Neural progenitor cell (in vitro differentiated cells): ENCODE measurements around the gene TTLL9. TPM values are rescaled to one million over a fixed set of nuclear protein-coding genes. Genes with fewer than 3 reads are reported as not detected.

Experiments
- DNase-seq: peaks from one replicate; pipeline ENCODE4 v3.0.0-alpha.2; 2016; ENCODE audit warnings: low spot score
- H2AFZ ChIP-seq: fragments of 200-600 bp; sonication (generic); replicated peaks from 2 replicates; pipeline ENCODE4 v1.6.1; 2016; ENCODE audit warnings: antibody characterized with exemption
- H3F3A ChIP-seq: fragments of 200-600 bp; sonication (generic); 2 replicates; pipeline ENCODE4 v1.6.1; 2016; ENCODE audit warnings: antibody characterized with exemption, low read depth
- H3K27ac ChIP-seq: fragments of 200-600 bp; sonication (generic); 2 replicates; pipeline ENCODE4 v1.5.1; 2016; ENCODE audit warnings: mild to moderate bottlenecking
- H3K27me3 ChIP-seq: fragments of 200-600 bp; sonication (generic); 2 replicates; pipeline ENCODE4 v1.6.1; 2016; ENCODE audit warnings: mild to moderate bottlenecking, moderate library complexity
- H3K36me3 ChIP-seq: fragments of 200-600 bp; sonication (generic); 2 replicates; pipeline ENCODE4 v1.5.1; 2016
- H3K4me1 ChIP-seq: fragments of 200-600 bp; sonication (generic); 2 replicates; pipeline ENCODE4 v1.6.1; 2016; ENCODE audit warnings: mixed run types
- H3K4me2 ChIP-seq: fragments of 200-600 bp; sonication (generic); 2 replicates; pipeline ENCODE4 v1.6.1; 2016
- H3K4me3 ChIP-seq: fragments of 200-600 bp; sonication (generic); 2 replicates; pipeline ENCODE4 v1.5.1; 2016
- H3K79me2 ChIP-seq: fragments of 200-600 bp; sonication (generic); 2 replicates; pipeline ENCODE4 v1.6.1; 2016; ENCODE audit warnings: low read depth
- H3K9ac ChIP-seq: fragments of 200-600 bp; sonication (generic); 2 replicates; pipeline ENCODE4 v1.6.1; 2016
- H3K9me3 ChIP-seq: fragments of 200-600 bp; sonication (generic); 2 replicates; pipeline ENCODE4 v1.5.1; 2016; ENCODE audit warnings: low read depth
- H4K20me1 ChIP-seq: fragments of 200-600 bp; sonication (generic); 2 replicates; pipeline ENCODE4 v1.6.1; 2016; ENCODE audit warnings: low read depth
- H3K27ac Mint-ChIP-seq: 3 replicates; pipeline ENCODE4 v1.8.0; 2021; ENCODE audit warnings: mixed read lengths
- H3K27me3 Mint-ChIP-seq: 2 replicates; pipeline ENCODE4 v1.8.0; 2022; ENCODE audit warnings: low read depth, mild to moderate bottlenecking, inconsistent platforms, moderate library complexity, mixed read lengths; ENCODE audit not compliant: insufficient read depth
- H3K36me3 Mint-ChIP-seq: 3 replicates; pipeline ENCODE4 v1.8.0; 2021; ENCODE audit warnings: mixed read lengths
- H3K4me1 Mint-ChIP-seq: 3 replicates; pipeline ENCODE4 v1.8.0; 2021; ENCODE audit warnings: mixed read lengths
- H3K4me3 Mint-ChIP-seq: 3 replicates; pipeline ENCODE4 v1.8.0; 2021; ENCODE audit warnings: mild to moderate bottlenecking, moderate library complexity, mixed read lengths
- H3K9me3 Mint-ChIP-seq: 3 replicates; pipeline ENCODE4 v1.8.0; 2020; ENCODE audit warnings: mixed read lengths
- EZH2 ChIP-seq: fragments of 200-600 bp; sonication (generic); IDR thresholded peaks from 2 replicates; pipeline ENCODE4 v1.6.1; 2017; ENCODE audit warnings: antibody characterized with exemption, mild to moderate bottlenecking, moderate library complexity
- EZH2phosphoT487 ChIP-seq: fragments of 200-600 bp; sonication (generic); IDR thresholded peaks from 2 replicates; pipeline ENCODE4 v1.6.1; 2017; ENCODE audit warnings: antibody characterized with exemption
- total RNA-seq: library from RNA; depleted of rRNA; stranded (reverse); fragments of >200 nt; gene quantifications from 2 replicates; pipeline ENCODE4 v1.2.3, GENCODE V29; 2015; ENCODE audit warnings: low replicate concordance
- TF ChIP-seq, protein P1 (sequence below): fragments of 200-600 bp; sonication (generic); IDR thresholded peaks from 2 replicates; pipeline ENCODE4 v1.5.1; 2017; ENCODE audit warnings: antibody characterized with exemption, mild to moderate bottlenecking

TTLL9 gene
- total RNA-seq, 1 donor from 2014 or later: not detected

DNA sequence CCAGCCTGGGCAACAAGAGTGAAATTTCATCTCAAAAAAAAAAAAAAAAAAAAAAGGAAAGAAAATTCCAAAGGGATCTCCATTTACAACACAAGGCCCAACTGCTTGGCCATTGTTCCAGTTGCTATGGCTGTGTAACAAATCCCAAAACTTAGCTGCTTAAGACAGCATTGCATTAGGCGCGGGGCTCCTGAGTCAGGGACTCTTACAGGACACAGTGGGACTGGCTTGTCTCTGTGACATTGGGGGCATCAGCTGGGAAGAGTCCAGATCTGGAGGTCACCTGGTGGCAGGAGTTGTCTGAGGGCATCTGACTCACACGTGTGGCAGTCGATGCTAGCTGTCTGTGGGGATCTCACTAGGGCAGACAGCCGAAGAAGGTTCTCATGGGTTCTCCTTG is 35.6 kb downstream of the TTLL9 start:
- H3K27me3 Mint-ChIP-seq: peaks cover 5% of the 10 kb centered on the region
- TF ChIP-seq, protein P1, sequence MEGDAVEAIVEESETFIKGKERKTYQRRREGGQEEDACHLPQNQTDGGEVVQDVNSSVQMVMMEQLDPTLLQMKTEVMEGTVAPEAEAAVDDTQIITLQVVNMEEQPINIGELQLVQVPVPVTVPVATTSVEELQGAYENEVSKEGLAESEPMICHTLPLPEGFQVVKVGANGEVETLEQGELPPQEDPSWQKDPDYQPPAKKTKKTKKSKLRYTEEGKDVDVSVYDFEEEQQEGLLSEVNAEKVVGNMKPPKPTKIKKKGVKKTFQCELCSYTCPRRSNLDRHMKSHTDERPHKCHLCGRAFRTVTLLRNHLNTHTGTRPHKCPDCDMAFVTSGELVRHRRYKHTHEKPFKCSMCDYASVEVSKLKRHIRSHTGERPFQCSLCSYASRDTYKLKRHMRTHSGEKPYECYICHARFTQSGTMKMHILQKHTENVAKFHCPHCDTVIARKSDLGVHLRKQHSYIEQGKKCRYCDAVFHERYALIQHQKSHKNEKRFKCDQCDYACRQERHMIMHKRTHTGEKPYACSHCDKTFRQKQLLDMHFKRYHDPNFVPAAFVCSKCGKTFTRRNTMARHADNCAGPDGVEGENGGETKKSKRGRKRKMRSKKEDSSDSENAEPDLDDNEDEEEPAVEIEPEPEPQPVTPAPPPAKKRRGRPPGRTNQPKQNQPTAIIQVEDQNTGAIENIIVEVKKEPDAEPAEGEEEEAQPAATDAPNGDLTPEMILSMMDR: no peak
- TF ChIP-seq EZH2phosphoT487 (no peak), EZH2 (no peak)
- Histone ChIP-seq H3K36me3 (no peaks in the 10 kb centered on the region), H3F3A (peaks cover 4% of the 10 kb centered on the region), H4K20me1 (no peaks in the 10 kb centered on the region), H2AFZ (no peak overlapping the region), H3K9me3 (no peaks in the 10 kb centered on the region), H3K79me2 (no peaks in the 10 kb centered on the region), H3K27ac (no peak overlapping the region), H3K27me3 (no peaks in the 10 kb centered on the region), H3K4me3 (no peak overlapping the region), H3K4me2 (no peak overlapping the region), H3K4me1 (peaks cover 1% of the 10 kb centered on the region), H3K9ac (no peak overlapping the region)
- no peaks in the 10 kb centered on the region for H3K36me3 Mint-ChIP-seq
- no peaks in the 10 kb centered on the region for H3K9me3 Mint-ChIP-seq
- DNase-seq: peak; percentile 32
- H3K27ac Mint-ChIP-seq: no peak overlapping the region
- H3K4me3 Mint-ChIP-seq: no peak overlapping the region
- H3K4me1 Mint-ChIP-seq: no peaks in the 10 kb centered on the region

DNA sequence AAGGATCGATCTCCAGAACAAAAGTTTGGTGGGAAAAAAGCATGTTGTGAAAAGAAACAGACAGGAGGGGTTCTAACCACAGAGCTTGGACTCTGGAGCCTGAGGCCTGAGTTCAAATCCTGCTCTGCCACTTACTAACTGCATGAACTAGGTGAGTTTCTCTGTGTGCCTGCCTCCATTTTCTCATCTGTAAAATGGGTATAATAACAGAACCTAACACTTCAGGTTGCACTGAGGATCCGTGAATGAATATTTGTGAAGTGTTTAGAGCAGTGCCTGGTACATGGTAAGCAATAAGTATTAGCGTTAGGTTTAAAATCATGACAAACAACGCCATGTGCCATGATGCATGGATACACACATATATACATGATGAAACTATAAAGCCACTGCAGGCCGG is 36.6 kb downstream of the TTLL9 start:
- H3K4me3 ChIP-seq: no peak overlapping the region
- no peak overlapping the region for H3K4me3 Mint-ChIP-seq
- no peaks in the 10 kb centered on the region for H3K36me3 ChIP-seq
- no peak overlapping the region for H3K27ac ChIP-seq
- H3K9ac ChIP-seq: no peak overlapping the region
- H3K4me1 Mint-ChIP-seq: no peaks in the 10 kb centered on the region
- no peak overlapping the region for H3K27ac Mint-ChIP-seq
- TF ChIP-seq EZH2phosphoT487: no peak
- TF ChIP-seq, protein P1: no peak
- TF ChIP-seq EZH2: no peak
- no peak for DNase-seq
- peaks cover 13% of the 10 kb centered on the region for H3F3A ChIP-seq
- H3K9me3 ChIP-seq: no peaks in the 10 kb centered on the region
- no peaks in the 10 kb centered on the region for H3K9me3 Mint-ChIP-seq
- H3K4me2 ChIP-seq: no peak overlapping the region
- peaks cover 12% of the 10 kb centered on the region for H3K4me1 ChIP-seq
- no peaks in the 10 kb centered on the region for H3K36me3 Mint-ChIP-seq
- H3K27me3 Mint-ChIP-seq: peaks cover 5% of the 10 kb centered on the region
- H3K79me2 ChIP-seq: no peaks in the 10 kb centered on the region
- H4K20me1 ChIP-seq: no peaks in the 10 kb centered on the region
- no peak overlapping the region for H2AFZ ChIP-seq
- H3K27me3 ChIP-seq: no peaks in the 10 kb centered on the region

DNA sequence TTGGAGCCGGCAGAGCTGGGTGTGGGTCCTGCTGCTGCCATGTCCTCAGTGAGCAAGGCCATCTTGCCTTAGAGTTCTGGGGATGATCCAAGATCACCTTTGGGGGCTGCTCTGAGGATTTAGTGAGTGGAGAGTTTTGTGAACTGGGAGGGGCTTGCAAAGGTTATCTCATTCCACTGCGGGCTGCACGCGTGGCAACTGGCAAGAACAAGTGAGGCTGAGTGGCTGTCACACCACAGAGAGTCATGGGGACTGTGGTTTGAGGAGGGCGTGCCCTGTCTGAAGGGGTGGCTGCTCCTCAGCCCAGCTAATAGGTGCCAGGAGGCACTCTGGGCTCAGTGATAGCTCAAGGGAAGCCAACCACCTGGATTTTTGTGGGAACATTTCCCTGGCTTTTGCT is 37.6 kb downstream of the TTLL9 start:
- Mint-ChIP-seq H3K9me3 (no peaks in the 10 kb centered on the region), H3K4me3 (no peak overlapping the region), H3K27ac (no peak overlapping the region), H3K36me3 (no peaks in the 10 kb centered on the region), H3K4me1 (no peaks in the 10 kb centered on the region), H3K27me3 (peaks cover 6% of the 10 kb centered on the region)
- H3K79me2 ChIP-seq: no peaks in the 10 kb centered on the region
- no peak for TF ChIP-seq EZH2phosphoT487
- TF ChIP-seq, protein P1: no peak
- TF ChIP-seq EZH2: no peak
- H3K4me1 ChIP-seq: peaks cover 14% of the 10 kb centered on the region
- H3K9ac ChIP-seq: no peak overlapping the region
- no peak overlapping the region for H3K27ac ChIP-seq
- no peak for DNase-seq
- H3K27me3 ChIP-seq: no peaks in the 10 kb centered on the region
- peaks cover 14% of the 10 kb centered on the region for H3F3A ChIP-seq
- no peaks in the 10 kb centered on the region for H3K9me3 ChIP-seq
- no peaks in the 10 kb centered on the region for H4K20me1 ChIP-seq
- H3K36me3 ChIP-seq: no peaks in the 10 kb centered on the region
- no peak overlapping the region for H2AFZ ChIP-seq
- no peak overlapping the region for H3K4me2 ChIP-seq
- no peak overlapping the region for H3K4me3 ChIP-seq
